Ovary (tissue), 9 donors: Measurements from ENCODE around the gene MB. TPM values are rescaled to one million over a fixed set of nuclear protein-coding genes. Genes with fewer than 3 reads are reported as not detected.

Source experiments
- DNase-seq, 5 donors: peaks; one replicate each; pipeline ENCODE4 v3.0.0-alpha.2; 2019 to 2020
- H3K27ac ChIP-seq, 2 donors: fragments of 200-600 bp; one replicate each; pipeline versions ENCODE4 v1.5.1 to v1.8.0; 2019 to 2022
- H3K27me3 ChIP-seq: fragments of 200-600 bp; one replicate; pipeline ENCODE4 v1.8.0; 2022
- H3K36me3 ChIP-seq: fragments of 200-600 bp; sonication (generic); one replicate; pipeline ENCODE4 v1.5.1; 2019
- H3K4me1 ChIP-seq: one replicate; pipeline ENCODE4 v1.8.1; 2013; ENCODE audit warnings: mild to moderate bottlenecking, moderate library complexity; ENCODE audit not compliant: insufficient read depth
- H3K4me3 ChIP-seq: fragments of 200-600 bp; sonication (generic); one replicate; pipeline ENCODE4 v1.5.1; 2017
- H3K9me3 ChIP-seq, 2 donors: fragments of 200-600 bp in 1 of 2; sonication (generic) in 1 of 2; one replicate each; pipeline versions ENCODE4 v1.5.1 to v1.8.1; 2013 to 2019; ENCODE audit warnings: mild to moderate bottlenecking in 1 of 2, moderate library complexity in 1 of 2
- EP300 ChIP-seq: sonication (generic); formaldehyde crosslinking; IDR thresholded peaks from one replicate; pipeline ENCODE4 v1.6.1; 2017; ENCODE audit warnings: antibody characterized with exemption
- POLR2A ChIP-seq: fragments of 450-650 bp; IDR thresholded peaks from one replicate; pipeline ENCODE4 v1.6.1; 2017; ENCODE audit warnings: antibody characterized with exemption, mild to moderate bottlenecking, moderate library complexity
- WGBS, 3 donors: extraction: QIAGEN DNeasy Blood & Tissue Kit in 1 of 3; methylation state at CpG; one replicate each; pipeline versions ENCODE4 v1.1.5 to v1.1.7; 2013 to 2017; 5-methylcytosine and 5-hydroxymethylcytosine counted together
- intact Hi-C, 4 donors: fragments of 100-400 bp; cut with DNase I; formaldehyde crosslinking; loops; one replicate each; pipeline versions ENCODE4 v1.11.0 to v1.15.1; 2022 to 2023
- polyA plus RNA-seq, 2 donors: library from polyadenylated mRNA; stranded (reverse); fragments of 200-250 nt in 1 of 2; fragments of 350-450 nt in 1 of 2; fragmentation: Illumina TruSeq in 1 of 2; extraction: RNeasy Lipid Tissue Mini Kit (QIAGEN cat#74804) in 1 of 2; gene quantifications; one replicate each; pipeline ENCODE4 v1.2.3, GENCODE V29; 2013 to 2014
- total RNA-seq, 7 donors: library from RNA; depleted of rRNA in 2 of 7; stranded (reverse); fragments of >200 nt in 2 of 7; fragmentation: NEBNext Ultra II Directional in 3 of 7; extraction: Animal tissue kit (Norgen Biotek cat#: 25700) in 3 of 7; gene quantifications; one replicate each; pipeline versions ENCODE4 v1.1.0 to v1.2.4, GENCODE V29; 2016 to 2023
- TF ChIP-seq, protein P1 (sequence below), 3 donors: fragments of 450-650 bp in 2 of 3; fragments of 200-600 bp in 1 of 3; IDR thresholded peaks; one replicate each; pipeline versions ENCODE4 v1.5.1 to v1.8.0; 2016 to 2022; ENCODE audit warnings: antibody characterized with exemption in 3 of 3, mild to moderate bottlenecking in 1 of 3
- donor health status: DM: no; HTN: no; CAD: no; lungs with moderate emphysema.
- donor health status: DM: no; HTN: no; CAD: no.
- donor health status: Bipolar disorder and iron deficiency.
- donor health status: DM: yes; HTN: yes; CAD: no.
- donor health status: DM: no; HTN: no; CAD: no.
- donor health status: DM: yes; HTN: yes; CAD: no.

The MB gene
- total and polyA plus RNA-seq, 9 donors: 1.3 to 3.0 (median 1.9) TPM; not detected in 3

GRCh38 chr22:35567351-35568141 is 49.6 kb downstream of the MB start:
- H3K4me1 ChIP-seq: peaks cover 9% of the 10 kb centered on the region
- intact Hi-C loops: no loop called here

GRCh38 chr22:35564975-35565867 is 51.9 kb downstream of the MB start:
- H3K4me3 ChIP-seq: no peak overlapping the region
- no peak for DNase-seq
- no peaks in the 10 kb centered on the region for H3K36me3 ChIP-seq
- WGBS, 3 donors: 39 to 43% (median 41%) methylated on average over 10 of the region's 10 CpGs
- TF ChIP-seq EP300 (no peak), POLR2A (no peak)
- TF ChIP-seq, protein P1, sequence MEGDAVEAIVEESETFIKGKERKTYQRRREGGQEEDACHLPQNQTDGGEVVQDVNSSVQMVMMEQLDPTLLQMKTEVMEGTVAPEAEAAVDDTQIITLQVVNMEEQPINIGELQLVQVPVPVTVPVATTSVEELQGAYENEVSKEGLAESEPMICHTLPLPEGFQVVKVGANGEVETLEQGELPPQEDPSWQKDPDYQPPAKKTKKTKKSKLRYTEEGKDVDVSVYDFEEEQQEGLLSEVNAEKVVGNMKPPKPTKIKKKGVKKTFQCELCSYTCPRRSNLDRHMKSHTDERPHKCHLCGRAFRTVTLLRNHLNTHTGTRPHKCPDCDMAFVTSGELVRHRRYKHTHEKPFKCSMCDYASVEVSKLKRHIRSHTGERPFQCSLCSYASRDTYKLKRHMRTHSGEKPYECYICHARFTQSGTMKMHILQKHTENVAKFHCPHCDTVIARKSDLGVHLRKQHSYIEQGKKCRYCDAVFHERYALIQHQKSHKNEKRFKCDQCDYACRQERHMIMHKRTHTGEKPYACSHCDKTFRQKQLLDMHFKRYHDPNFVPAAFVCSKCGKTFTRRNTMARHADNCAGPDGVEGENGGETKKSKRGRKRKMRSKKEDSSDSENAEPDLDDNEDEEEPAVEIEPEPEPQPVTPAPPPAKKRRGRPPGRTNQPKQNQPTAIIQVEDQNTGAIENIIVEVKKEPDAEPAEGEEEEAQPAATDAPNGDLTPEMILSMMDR (IDR thresholded peaks at IDR 0.05): no peak
- no peaks in the 10 kb centered on the region for H3K9me3 ChIP-seq
- peak overlapping the region in 1 of 2 donors; percentile 20 for H3K27ac ChIP-seq
- H3K27me3 ChIP-seq: no peaks in the 10 kb centered on the region
- intact Hi-C loops: no loop called here
- peaks cover 9% of the 10 kb centered on the region for H3K4me1 ChIP-seq

More at GRCh38 chr22:35567351-35568141, 49.6 kb downstream of the MB start:
- no peak for DNase-seq
- H3K9me3 ChIP-seq: no peaks in the 10 kb centered on the region
- no peak overlapping the region for H3K27ac ChIP-seq
- WGBS, 3 donors: 37 to 42% (median 37%) methylated on average over 23 of the region's 23 CpGs
- no peak overlapping the region for H3K4me3 ChIP-seq
- H3K36me3 ChIP-seq: no peaks in the 10 kb centered on the region
- H3K27me3 ChIP-seq: no peaks in the 10 kb centered on the region
- TF ChIP-seq EP300 (no peak), POLR2A (no peak)
- TF ChIP-seq, protein P1 (IDR thresholded peaks at IDR 0.05): no peak

DNA sequence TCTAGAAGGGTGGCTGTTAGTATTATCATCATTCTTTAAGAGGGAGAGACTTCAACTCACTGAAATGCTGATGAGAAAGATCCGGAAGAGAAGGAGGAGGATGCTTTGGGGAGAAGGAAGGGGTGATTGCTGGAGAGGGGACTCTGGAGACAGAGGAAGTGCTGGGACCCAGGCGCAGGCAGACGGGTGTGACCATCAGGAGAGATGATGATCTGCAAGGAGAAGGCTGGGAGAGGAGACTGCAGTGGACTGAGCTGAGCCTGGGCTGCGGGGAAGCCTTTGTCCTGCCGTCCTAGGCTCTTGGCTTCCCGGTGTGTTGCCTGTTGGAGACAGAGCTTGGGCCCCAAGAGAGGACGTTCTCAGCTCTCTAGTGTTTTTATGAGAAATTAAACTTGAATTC is 53.9 kb downstream of the MB start:
- Histone ChIP-seq H3K36me3 (no peaks in the 10 kb centered on the region), H3K27me3 (no peaks in the 10 kb centered on the region), H3K27ac (no peak overlapping the region), H3K4me1 (peaks cover 9% of the 10 kb centered on the region), H3K9me3 (no peaks in the 10 kb centered on the region), H3K4me3 (no peak overlapping the region)
- no peak for DNase-seq
- intact Hi-C loops: no loop called here
- TF ChIP-seq EP300: no peak
- no peak for TF ChIP-seq POLR2A
- TF ChIP-seq, protein P1 (IDR thresholded peaks at IDR 0.05): no peak
- WGBS, 3 donors: 81 to 89% (median 86%) methylated on average over 7 of the region's 7 CpGs

DNA sequence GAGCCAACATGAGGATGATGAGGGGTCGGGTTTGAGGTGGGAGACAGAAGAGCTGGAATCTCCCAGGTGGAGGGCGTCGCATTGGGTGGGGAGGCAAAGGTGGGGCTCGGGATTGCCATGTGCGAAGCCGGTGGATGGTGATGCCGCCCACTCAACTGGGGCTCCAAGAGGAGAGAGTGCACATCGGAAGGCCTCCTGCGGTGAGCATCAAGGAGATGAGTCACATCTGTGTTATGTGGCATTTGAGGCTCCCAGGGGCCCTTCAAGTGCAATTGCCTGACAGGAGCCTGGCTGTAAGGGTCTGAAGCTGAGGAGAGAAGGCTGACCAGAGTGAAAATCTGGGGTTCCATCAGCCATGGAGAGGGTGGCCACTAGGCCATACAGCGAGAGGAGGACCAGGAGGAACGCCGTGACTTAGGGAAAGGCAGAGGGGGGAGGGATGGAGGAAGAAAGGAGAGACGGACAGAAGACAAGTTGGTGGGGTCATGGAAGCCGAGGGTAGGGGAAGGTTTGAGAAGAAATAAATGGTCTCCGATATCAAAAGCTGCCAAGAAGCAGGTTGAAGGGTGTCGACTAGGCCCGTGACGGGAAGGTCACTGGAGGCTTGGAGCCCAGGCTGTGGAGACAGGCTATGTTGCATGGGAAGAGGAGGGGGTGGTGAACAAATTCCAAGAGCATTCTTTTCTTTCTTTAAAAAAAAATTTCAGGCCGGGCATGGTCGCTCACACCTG is 55.2 kb downstream of the MB start:
- TF ChIP-seq, protein P1 (IDR thresholded peaks at IDR 0.05): no peak
- TF ChIP-seq POLR2A: no peak
- H3K4me3 ChIP-seq: no peak overlapping the region
- H3K4me1 ChIP-seq: peaks cover 9% of the 10 kb centered on the region
- WGBS, 3 donors: 92 to 93% (median 93%) methylated on average over 20 of the region's 20 CpGs
- no peaks in the 10 kb centered on the region for H3K27me3 ChIP-seq
- H3K9me3 ChIP-seq: no peaks in the 10 kb centered on the region
- H3K36me3 ChIP-seq: no peaks in the 10 kb centered on the region
- intact Hi-C loops: no loop called here
- DNase-seq: no peak
- no peak overlapping the region for H3K27ac ChIP-seq
